Activated CD4-positive, CD25-positive, alpha-beta regulatory T cell treated with anti-CD3 and anti-CD28 coated beads, Interleukin-2, amount 50 U/mL, for 16 hours (primary cell): ENCODE data around the gene REL.

ENCODE experiments used
- DNase-seq: peaks from one replicate; pipeline ENCODE4 v3.0.0-alpha.2; 2020; ENCODE audit warnings: low read depth, low spot score

Gene REL

GRCh38 chr2:60964651-60965498, 83.5 kb downstream of the REL start:
- DNase-seq, result no peak

- no peak for DNase-seq
Observed at GRCh38 chr2:60965499-60965785, 84.1 kb downstream of the REL start.

- DNase-seq, result no peak
Observed at GRCh38 chr2:60966507-60967405, 85.4 kb downstream of the REL start.

- DNase-seq, result no peak
Observed at GRCh38 chr2:60972889-60973656, 91.7 kb downstream of the REL start.

GRCh38 chr2:60973705-60974104, 92.3 kb downstream of the REL start:
- no peak for DNase-seq

- no peak for DNase-seq
Observed at GRCh38 chr2:60974652-60975051, 93.3 kb downstream of the REL start.
